ENCODE measurements around the gene THBD. TPM values are rescaled to one million over a fixed set of nuclear protein-coding genes. Genes with fewer than 3 reads are reported as not detected.

Gene THBD
- total and polyA plus RNA-seq, 9 of the 15 experiments (the other 6 are each of a cell fraction or from before 2014, with no cell fraction given), result 0.07 to 0.49 (median 0.33) TPM

DNA sequence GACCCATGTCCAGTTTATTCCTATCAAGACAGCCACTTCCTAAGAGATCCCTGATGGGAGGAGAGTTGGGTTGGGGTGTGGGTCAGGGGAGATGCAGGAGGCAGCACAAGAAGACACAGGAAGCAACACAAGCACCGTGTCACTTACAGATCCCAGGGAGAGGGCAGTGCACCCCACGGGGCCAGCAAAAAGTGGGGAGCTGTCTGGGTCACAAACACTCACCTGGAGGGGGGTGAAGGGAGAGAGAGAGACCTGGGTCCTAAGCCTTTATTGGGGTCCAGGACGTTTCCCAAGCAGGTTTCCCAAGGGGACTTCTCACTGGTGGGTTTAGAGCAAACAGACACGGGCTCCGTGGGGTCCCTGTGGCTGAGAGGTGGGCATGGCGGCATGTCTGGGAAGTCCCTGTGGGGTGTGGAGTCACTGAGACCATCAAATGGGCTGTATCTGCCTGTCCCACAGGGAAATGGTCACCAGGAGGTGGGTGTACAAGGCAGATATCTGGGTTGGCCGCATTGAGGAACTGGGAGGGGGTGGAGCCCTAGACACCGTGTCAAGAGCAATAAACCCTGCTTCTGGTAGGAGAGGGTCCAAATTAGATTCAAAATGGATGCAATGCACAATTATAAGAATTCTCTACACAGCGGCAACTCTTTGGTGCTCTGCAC lies 38.2 kb upstream of the THBD start:
- intact Hi-C loops (cut with micrococcal nuclease), result no loop called here
- BruUV-seq (replicated peaks), result no TSS peak
- H3K4me2 ChIP-seq (ENCODE audit: insufficient read depth, low read length), result peak overlapping the region; percentile 36
- H4K20me1 ChIP-seq (replicated peaks; ENCODE audit: control insufficient read depth, insufficient read depth, low read length), result no peaks in the 10 kb centered on the region
- no peaks in the 10 kb centered on the region for H3K27me3 ChIP-seq (ENCODE audit: control insufficient read depth in 2 of 2, insufficient read depth in 2 of 2, low read length in 2 of 2)
- in situ Hi-C loops (cut with MboI), result no loop called here
- H3K36me3 ChIP-seq (ENCODE audit: control insufficient read depth, insufficient read depth, low read length), result no peaks in the 10 kb centered on the region
- POLR2A ChIA-PET, result no interaction called here
- no peaks in the 10 kb centered on the region for H3K9me3 ChIP-seq (replicated peaks; ENCODE audit: control insufficient read depth, insufficient read depth, low read depth, low read length)
- 0 out of 2 replicates have a peak, but pooled peaks have one; percentile 13 for TF ChIP-seq CBFA2T2 (conservative IDR thresholded peaks at IDR 0.05)
- TF ChIP-seq ARID1B (IDR thresholded peaks at IDR 0.05), result peak; percentile 56; the same call in 1 of the 2 replicates
- TF ChIP-seq LARP7 (IDR thresholded peaks at IDR 0.05), result no peak
- TF ChIP-seq EGR1 (conservative IDR thresholded peaks at IDR 0.05), result peak; percentile 53; the same call in 1 of the 2 replicates
- TF ChIP-seq, protein P1, sequence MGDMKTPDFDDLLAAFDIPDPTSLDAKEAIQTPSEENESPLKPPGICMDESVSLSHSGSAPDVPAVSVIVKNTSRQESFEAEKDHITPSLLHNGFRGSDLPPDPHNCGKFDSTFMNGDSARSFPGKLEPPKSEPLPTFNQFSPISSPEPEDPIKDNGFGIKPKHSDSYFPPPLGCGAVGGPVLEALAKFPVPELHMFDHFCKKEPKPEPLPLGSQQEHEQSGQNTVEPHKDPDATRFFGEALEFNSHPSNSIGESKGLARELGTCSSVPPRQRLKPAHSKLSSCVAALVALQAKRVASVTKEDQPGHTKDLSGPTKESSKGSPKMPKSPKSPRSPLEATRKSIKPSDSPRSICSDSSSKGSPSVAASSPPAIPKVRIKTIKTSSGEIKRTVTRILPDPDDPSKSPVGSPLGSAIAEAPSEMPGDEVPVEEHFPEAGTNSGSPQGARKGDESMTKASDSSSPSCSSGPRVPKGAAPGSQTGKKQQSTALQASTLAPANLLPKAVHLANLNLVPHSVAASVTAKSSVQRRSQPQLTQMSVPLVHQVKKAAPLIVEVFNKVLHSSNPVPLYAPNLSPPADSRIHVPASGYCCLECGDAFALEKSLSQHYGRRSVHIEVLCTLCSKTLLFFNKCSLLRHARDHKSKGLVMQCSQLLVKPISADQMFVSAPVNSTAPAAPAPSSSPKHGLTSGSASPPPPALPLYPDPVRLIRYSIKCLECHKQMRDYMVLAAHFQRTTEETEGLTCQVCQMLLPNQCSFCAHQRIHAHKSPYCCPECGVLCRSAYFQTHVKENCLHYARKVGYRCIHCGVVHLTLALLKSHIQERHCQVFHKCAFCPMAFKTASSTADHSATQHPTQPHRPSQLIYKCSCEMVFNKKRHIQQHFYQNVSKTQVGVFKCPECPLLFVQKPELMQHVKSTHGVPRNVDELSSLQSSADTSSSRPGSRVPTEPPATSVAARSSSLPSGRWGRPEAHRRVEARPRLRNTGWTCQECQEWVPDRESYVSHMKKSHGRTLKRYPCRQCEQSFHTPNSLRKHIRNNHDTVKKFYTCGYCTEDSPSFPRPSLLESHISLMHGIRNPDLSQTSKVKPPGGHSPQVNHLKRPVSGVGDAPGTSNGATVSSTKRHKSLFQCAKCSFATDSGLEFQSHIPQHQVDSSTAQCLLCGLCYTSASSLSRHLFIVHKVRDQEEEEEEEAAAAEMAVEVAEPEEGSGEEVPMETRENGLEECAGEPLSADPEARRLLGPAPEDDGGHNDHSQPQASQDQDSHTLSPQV (IDR thresholded peaks at IDR 0.05), result 0 out of 2 replicates have a peak, but pooled peaks have one; percentile 28
- 0 out of 2 replicates have a peak, but pooled peaks have one; percentile 8 for TF ChIP-seq CREM (IDR thresholded peaks at IDR 0.05; ENCODE audit: low read depth)
- peak in 1 of 2 experiments; percentile 25; a peak in 1 of 4 replicates for TF ChIP-seq RAD21 (CRISPR knock-in tag; conservative IDR thresholded peaks at IDR 0.05 in 1 of 2, IDR thresholded peaks at IDR 0.05 in 1 of 2)
- TF ChIP-seq CBFA2T3 (IDR thresholded peaks at IDR 0.05), result peak; percentile 65
- TF ChIP-seq CBX8 (IDR thresholded peaks at IDR 0.05; ENCODE audit: borderline replicate concordance, extremely low read depth, low read depth, low read length, poor library complexity, severe bottlenecking), result no peak
- peak in 1 of 3 experiments; percentile 23 for TF ChIP-seq YY1 (IDR thresholded peaks at IDR 0.05; ENCODE audit: borderline replicate concordance in 1 of 3, control insufficient read depth in 1 of 3, extremely low read depth in 1 of 3, insufficient read depth in 3 of 3, insufficient read length in 1 of 3, insufficient replicate concordance in 2 of 3, low read depth in 1 of 3, low read length in 2 of 3)
- peak; percentile 53 for TF ChIP-seq TCF3 (CRISPR knock-in tag; IDR thresholded peaks at IDR 0.05)
- TF ChIP-seq FOXJ2 (tag; IDR thresholded peaks at IDR 0.05), result no peak
- peak; percentile 82 for TF ChIP-seq SPI1 (IDR thresholded peaks at IDR 0.05; ENCODE audit: borderline replicate concordance, low read depth, low read length)
- TF ChIP-seq TAL1 (IDR thresholded peaks at IDR 0.05), result peak; percentile 50; the same call in 1 of the 2 replicates
- TF ChIP-seq RCOR1 (IDR thresholded peaks at IDR 0.05; ENCODE audit: borderline replicate concordance in 1 of 2, low read depth in 2 of 2, low read length in 2 of 2), result 0 out of 4 replicates have a peak, but pooled peaks of 1 of the 2 experiments have one; percentile 9
- TF ChIP-seq ZNF699 (CRISPR knock-in tag; IDR thresholded peaks at IDR 0.05; ENCODE audit: insufficient replicate concordance), result no peak
- CTCF ChIA-PET (ENCODE audit: low intra/inter-chr PET ratio), result interaction anchor here (0.6 kb wide), 1 partner anchor 131 kb away, joined by 3 read pairs; no protein-coding TSS in a partner anchor
- FAIRE-seq (peak; percentile 82), DNase-seq (ENCODE audit: extremely low read depth in 1 of 4, low spot score in 3 of 4) (peak in 3 of 4 experiments; percentile 17 to 73 (median 49)), ATAC-seq (peak; percentile 71)
- 21% methylated on average over 9 of the region's 9 CpGs for WGBS (ENCODE audit: insufficient coverage, low coverage, missing lambda C conversion rate)
- H3K9ac ChIP-seq (ENCODE audit: insufficient read depth in 1 of 2, low read depth in 2 of 2, low read length in 2 of 2), result peak overlapping the region; percentile 31 to 60; a peak in 2 of 4 replicates
- peak overlapping the region; percentile 72 for H2AFZ ChIP-seq (ENCODE audit: low read depth, low read length)
- no peaks in the 10 kb centered on the region for H3K9me1 ChIP-seq (ENCODE audit: control insufficient read depth, insufficient read depth, low read length)
- no peak overlapping the region for H3K4me3 ChIP-seq
- H3K27ac ChIP-seq (ENCODE audit: extremely low read depth, low read depth, low read length), result no peak overlapping the region; the same call in 2 of the 3 replicates
- H3K79me2 ChIP-seq (ENCODE audit: control insufficient read depth, insufficient read depth, low read length), result no peaks in the 10 kb centered on the region
- peaks cover 42 to 60% of the 10 kb centered on the region in 2 experiments for H3K4me1 ChIP-seq (replicated peaks in 1 of 2; ENCODE audit: control insufficient read depth in 2 of 2, insufficient read depth in 2 of 2, low read length in 2 of 2)
